Loucy (cell line): ENCODE data around the gene RPL12.

Experiments used
- H2AFZ ChIP-seq: fragments of 200-600 bp; sonication (generic); 2 replicates; pipeline ENCODE4 v1.6.0; 2016; ENCODE audit warnings: antibody characterized with exemption, mild to moderate bottlenecking, low read length, moderate library complexity
- H3F3A ChIP-seq: fragments of 200-600 bp; 2 replicates; pipeline ENCODE4 v1.6.0; 2016; ENCODE audit warnings: antibody characterized with exemption, low read depth, mild to moderate bottlenecking
- H3K27me3 ChIP-seq: fragments of 200-600 bp; sonication (generic); 2 replicates; pipeline ENCODE4 v1.6.1; 2014; ENCODE audit warnings: low read length, mild to moderate bottlenecking; ENCODE audit not compliant: insufficient read depth, poor library complexity, severe bottlenecking
- H3K36me3 ChIP-seq: fragments of 200-600 bp; sonication (generic); 2 replicates; pipeline ENCODE4 v1.6.1; 2016; ENCODE audit warnings: low read length; ENCODE audit not compliant: insufficient read depth
- H3K4me1 ChIP-seq: fragments of 200-600 bp; sonication (generic); 2 replicates; pipeline ENCODE4 v1.5.1; 2014; ENCODE audit warnings: low read length, mild to moderate bottlenecking; ENCODE audit not compliant: insufficient read depth, poor library complexity, severe bottlenecking
- H3K4me2 ChIP-seq: fragments of 200-600 bp; sonication (generic); 2 replicates; pipeline ENCODE4 v1.6.0; 2014; ENCODE audit warnings: antibody characterized with exemption, low read length, low read depth, mild to moderate bottlenecking; ENCODE audit not compliant: poor library complexity, severe bottlenecking
- H3K4me3 ChIP-seq: fragments of 200-600 bp; sonication (generic); 2 replicates; pipeline ENCODE4 v1.5.1; 2014; ENCODE audit warnings: low read length, mild to moderate bottlenecking, mixed read lengths; ENCODE audit not compliant: poor library complexity, severe bottlenecking
- H3K79me2 ChIP-seq: fragments of 200-600 bp; sonication (generic); 2 replicates; pipeline ENCODE4 v1.6.1; 2014; ENCODE audit warnings: low read length; ENCODE audit not compliant: insufficient read depth
- H3K9ac ChIP-seq: fragments of 200-600 bp; sonication (generic); 2 replicates; pipeline ENCODE4 v1.6.0; 2014; ENCODE audit warnings: mild to moderate bottlenecking, low read depth, low read length, moderate library complexity; ENCODE audit not compliant: poor library complexity, severe bottlenecking
- H3K9me2 ChIP-seq: fragments of 200-600 bp; sonication (generic); replicated peaks from 2 replicates; pipeline ENCODE4 v1.6.1; 2016; ENCODE audit warnings: low read depth, low read length, mixed read lengths
- H3K9me3 ChIP-seq: fragments of 200-600 bp; sonication (generic); 2 replicates; pipeline ENCODE4 v1.6.1; 2014; ENCODE audit warnings: mild to moderate bottlenecking, antibody characterized with exemption, low read length, low read depth; ENCODE audit not compliant: insufficient read depth
- H4K20me1 ChIP-seq: fragments of 200-600 bp; sonication (generic); 2 replicates; pipeline ENCODE4 v1.6.0; 2014; ENCODE audit warnings: antibody characterized with exemption, low read length, mild to moderate bottlenecking; ENCODE audit not compliant: insufficient read depth, poor library complexity, severe bottlenecking
- EZH2phosphoT487 ChIP-seq: fragments of 200-600 bp; IDR thresholded peaks from 2 replicates; pipeline ENCODE4 v1.6.1; 2018; ENCODE audit warnings: antibody characterized with exemption, mild to moderate bottlenecking, moderate library complexity, borderline replicate concordance
- TF ChIP-seq, protein P1 (sequence below): fragments of 200-600 bp; sonication (generic); conservative IDR thresholded peaks from 2 replicates; pipeline ENCODE4 v1.5.1; 2014; ENCODE audit warnings: mild to moderate bottlenecking, antibody characterized with exemption, low read length

Gene RPL12

DNA sequence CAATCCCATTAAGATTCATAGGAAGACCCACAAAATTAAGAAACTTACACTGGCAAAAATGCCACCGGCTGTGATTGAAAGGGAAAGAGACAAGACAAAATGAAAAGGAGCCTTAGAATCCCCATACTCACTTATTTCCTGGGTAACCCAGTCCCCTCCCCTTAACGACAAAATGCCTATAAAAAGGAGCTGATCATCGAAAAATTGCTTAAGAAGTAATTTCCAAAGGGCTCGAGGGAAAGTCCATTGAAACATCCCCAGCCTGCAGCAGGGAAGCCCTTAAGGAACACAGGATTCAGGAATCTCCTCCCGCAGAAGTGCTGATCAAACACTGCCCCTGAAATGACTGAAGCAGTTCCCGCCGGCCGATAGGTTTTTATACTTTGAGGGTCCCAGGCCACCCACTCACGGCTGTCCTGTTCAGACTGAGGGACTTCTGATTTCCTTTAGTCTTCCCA lies 27.7 kb downstream of the RPL12 start:
- no peaks in the 10 kb centered on the region for H3K36me3 ChIP-seq
- peak overlapping the region; percentile 98 for H3K4me2 ChIP-seq
- H3K4me3 ChIP-seq = peak overlapping the region; percentile 90
- H3K9ac ChIP-seq = peak overlapping the region; percentile 95
- H3K9me2 ChIP-seq = no peaks in the 10 kb centered on the region
- peaks cover 21% of the 10 kb centered on the region for H3K4me1 ChIP-seq
- H3K27me3 ChIP-seq = no peaks in the 10 kb centered on the region
- H3K79me2 ChIP-seq = peaks cover 49% of the 10 kb centered on the region
- H3K9me3 ChIP-seq = no peaks in the 10 kb centered on the region
- no peaks in the 10 kb centered on the region for H3F3A ChIP-seq
- peak overlapping the region; percentile 94 for H2AFZ ChIP-seq
- TF ChIP-seq EZH2phosphoT487 = no peak
- TF ChIP-seq, protein P1, sequence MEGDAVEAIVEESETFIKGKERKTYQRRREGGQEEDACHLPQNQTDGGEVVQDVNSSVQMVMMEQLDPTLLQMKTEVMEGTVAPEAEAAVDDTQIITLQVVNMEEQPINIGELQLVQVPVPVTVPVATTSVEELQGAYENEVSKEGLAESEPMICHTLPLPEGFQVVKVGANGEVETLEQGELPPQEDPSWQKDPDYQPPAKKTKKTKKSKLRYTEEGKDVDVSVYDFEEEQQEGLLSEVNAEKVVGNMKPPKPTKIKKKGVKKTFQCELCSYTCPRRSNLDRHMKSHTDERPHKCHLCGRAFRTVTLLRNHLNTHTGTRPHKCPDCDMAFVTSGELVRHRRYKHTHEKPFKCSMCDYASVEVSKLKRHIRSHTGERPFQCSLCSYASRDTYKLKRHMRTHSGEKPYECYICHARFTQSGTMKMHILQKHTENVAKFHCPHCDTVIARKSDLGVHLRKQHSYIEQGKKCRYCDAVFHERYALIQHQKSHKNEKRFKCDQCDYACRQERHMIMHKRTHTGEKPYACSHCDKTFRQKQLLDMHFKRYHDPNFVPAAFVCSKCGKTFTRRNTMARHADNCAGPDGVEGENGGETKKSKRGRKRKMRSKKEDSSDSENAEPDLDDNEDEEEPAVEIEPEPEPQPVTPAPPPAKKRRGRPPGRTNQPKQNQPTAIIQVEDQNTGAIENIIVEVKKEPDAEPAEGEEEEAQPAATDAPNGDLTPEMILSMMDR = no peak
- peaks cover 8% of the 10 kb centered on the region for H4K20me1 ChIP-seq

DNA sequence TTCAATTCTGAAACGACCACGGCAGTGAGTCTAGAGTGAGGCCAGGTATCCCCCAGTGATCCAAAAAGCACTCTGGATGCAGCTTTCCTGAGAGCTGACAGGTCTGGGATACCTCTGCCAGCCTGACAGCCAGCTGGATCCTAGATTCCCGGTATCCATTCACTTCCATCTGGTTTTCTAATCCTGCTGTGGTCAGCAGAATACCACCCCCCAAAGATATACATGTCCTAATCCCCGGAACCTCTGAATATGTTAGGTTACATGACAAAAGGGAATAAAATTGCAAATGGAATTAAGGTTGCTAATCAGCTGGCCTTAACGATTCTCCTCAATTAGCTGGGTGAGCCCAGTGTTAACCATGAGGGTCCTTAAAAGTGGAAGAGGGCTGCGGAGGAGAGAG lies 28.4 kb downstream of the RPL12 start:
- Histone ChIP-seq H3K36me3 (no peaks in the 10 kb centered on the region), H4K20me1 (peaks cover 8% of the 10 kb centered on the region), H3K27me3 (no peaks in the 10 kb centered on the region), H3K4me2 (peak overlapping the region; percentile 98), H3K9me3 (no peaks in the 10 kb centered on the region), H3K4me1 (peaks cover 21% of the 10 kb centered on the region), H2AFZ (no peak overlapping the region), H3K79me2 (peaks cover 46% of the 10 kb centered on the region), H3F3A (no peaks in the 10 kb centered on the region), H3K9me2 (no peaks in the 10 kb centered on the region), H3K9ac (peak overlapping the region; percentile 95), H3K4me3 (peak overlapping the region; percentile 90)
- TF ChIP-seq, protein P1 = no peak
- TF ChIP-seq EZH2phosphoT487 = no peak

- Histone ChIP-seq H3K79me2 (peaks cover 41% of the 10 kb centered on the region), H3K9ac (peak overlapping the region; percentile 95), H3K4me1 (peaks cover 21% of the 10 kb centered on the region), H3K36me3 (no peaks in the 10 kb centered on the region), H3F3A (no peaks in the 10 kb centered on the region), H3K9me3 (no peaks in the 10 kb centered on the region), H3K27me3 (no peaks in the 10 kb centered on the region), H3K9me2 (no peaks in the 10 kb centered on the region), H3K4me3 (peak overlapping the region; percentile 90), H2AFZ (no peak overlapping the region), H4K20me1 (peaks cover 8% of the 10 kb centered on the region), H3K4me2 (peak overlapping the region; percentile 98)
- TF ChIP-seq EZH2phosphoT487 = no peak
- TF ChIP-seq, protein P1 = no peak
Measured at GRCh38 chr9:127422133-127422782, 28.9 kb downstream of the RPL12 start.
